H1 (cell line): Measurements from ENCODE around the gene LCA5. TPM values are rescaled to one million over a fixed set of nuclear protein-coding genes. Genes with fewer than 3 reads are reported as not detected.

Source experiments
- CTCF ChIA-PET: fragments of 300-600 bp; sonication (Branson Sonifier 250); formaldehyde crosslinking; loops from one replicate; lab custom pipeline; 2021; ENCODE audit not compliant: partially characterized antibody; lab: Charles Lee
- POLR2A ChIA-PET: fragments of 300-600 bp; sonication (Branson Sonifier 250); formaldehyde crosslinking; loops from one replicate; lab custom pipeline; 2021; ENCODE audit warnings: inconsistent platforms; ENCODE audit not compliant: partially characterized antibody; lab: Charles Lee
- DNase-seq, 2 experiments: peaks; one replicate each; pipeline versions ENCODE4 v3.0.0 to v3.0.0-alpha.2; 2010 to 2022; ENCODE audit warnings: low spot score in 2 of 2, low read depth in 1 of 2, mixed read lengths in 1 of 2
- FAIRE-seq: peaks from 2 replicates; lab custom pipeline; 2011; peaks lifted over from hg19 to GRCh38; lab: Jason Lieb, UNC
- H2AFZ ChIP-seq: 2 replicates; pipeline ENCODE4 v1.8.1; 2012; ENCODE audit warnings: low read length, inconsistent platforms
- H2AK5ac ChIP-seq: 2 replicates; pipeline ENCODE4 v1.6.1; 2013; ENCODE audit warnings: low read depth, low read length
- H2BK120ac ChIP-seq: replicated peaks from 2 replicates; pipeline ENCODE3; 2013; ENCODE audit warnings: low read depth, low read length, inconsistent platforms
- H2BK12ac ChIP-seq: 2 replicates; pipeline ENCODE4 v1.6.1; 2013; ENCODE audit warnings: low read depth, low read length
- H2BK15ac ChIP-seq: 2 replicates; pipeline ENCODE4 v1.6.1; 2013; ENCODE audit warnings: low read length
- H2BK20ac ChIP-seq: 2 replicates; pipeline ENCODE4 v1.6.1; 2013; ENCODE audit warnings: low read length
- H2BK5ac ChIP-seq: 2 replicates; pipeline ENCODE4 v1.6.1; 2013; ENCODE audit warnings: low read depth, low read length
- H3K14ac ChIP-seq: 2 replicates; pipeline ENCODE4 v1.6.1; 2013; ENCODE audit warnings: inconsistent platforms; ENCODE audit not compliant: insufficient read length
- H3K18ac ChIP-seq: 2 replicates; pipeline ENCODE4 v1.6.1; 2013; ENCODE audit warnings: low read length; ENCODE audit errors: extremely low read depth
- H3K23ac ChIP-seq: 2 replicates; pipeline ENCODE4 v1.6.1; 2013; ENCODE audit warnings: inconsistent platforms; ENCODE audit not compliant: insufficient read length
- H3K23me2 ChIP-seq: 2 replicates; pipeline ENCODE4 v1.6.1; 2013; ENCODE audit warnings: low read depth, low read length
- H3K27ac ChIP-seq: 2 replicates; pipeline ENCODE4 v1.6.1; 2011; ENCODE audit warnings: low read depth, low read length, inconsistent platforms
- H3K27me3 ChIP-seq, 4 experiments: replicated peaks in 1 of 4; 1 replicate in 1 of 4; 2 replicates in 3 of 4; pipeline versions ENCODE4 v1.6.1 to v1.8.1; 2011 to 2013; ENCODE audit warnings: low read length in 3 of 4, mild to moderate bottlenecking in 3 of 4, inconsistent platforms in 2 of 4, mixed read lengths in 2 of 4, moderate library complexity in 1 of 4; ENCODE audit not compliant: control insufficient read depth in 3 of 4, insufficient read depth in 3 of 4; ENCODE audit errors: extremely low read depth in 1 of 4
- H3K36me3 ChIP-seq, 4 experiments: 2 replicates each; pipeline versions ENCODE4 v1.6.1 to v1.8.1; 2011 to 2013; ENCODE audit warnings: mild to moderate bottlenecking in 4 of 4, low read length in 3 of 4, moderate library complexity in 2 of 4, control low read depth in 1 of 4, inconsistent platforms in 1 of 4; ENCODE audit not compliant: insufficient read depth in 4 of 4, control insufficient read depth in 2 of 4
- H3K4ac ChIP-seq: replicated peaks from 2 replicates; pipeline ENCODE3; 2013; ENCODE audit warnings: low read length, low read depth, mixed read lengths, inconsistent platforms; ENCODE audit not compliant: insufficient read length
- H3K4me1 ChIP-seq, 4 experiments: replicated peaks in 1 of 4; 1 replicate in 1 of 4; 2 replicates in 3 of 4; pipeline versions ENCODE4 v1.6.1 to v1.8.1; 2011 to 2013; ENCODE audit warnings: low read length in 3 of 4, inconsistent platforms in 2 of 4, mixed read lengths in 1 of 4; ENCODE audit not compliant: insufficient read depth in 4 of 4, control insufficient read depth in 3 of 4
- H3K4me2 ChIP-seq, 2 experiments: 2 replicates each; pipeline versions ENCODE4 v1.6.1 to v1.8.1; 2011 to 2013; ENCODE audit warnings: low read depth in 2 of 2, low read length in 2 of 2, control low read depth in 1 of 2, inconsistent platforms in 1 of 2, mild to moderate bottlenecking in 1 of 2; ENCODE audit not compliant: insufficient read depth in 1 of 2
- H3K4me3 ChIP-seq, 4 experiments: fragments of 200-600, 300-600 bp in 1 of 4; sonication (generic), shearing (Covaris generic), sonication (Bioruptor Twin) in 1 of 4; 2 replicates each; pipeline versions ENCODE4 v1.5.1 to v1.8.1; 2011 to 2016; ENCODE audit warnings: low read length in 4 of 4, low read depth in 3 of 4, control low read depth in 2 of 4, inconsistent platforms in 2 of 4, mild to moderate bottlenecking in 2 of 4, mixed read lengths in 1 of 4, moderate library complexity in 1 of 4; ENCODE audit not compliant: insufficient read depth in 2 of 4; ENCODE audit errors: extremely low read depth in 1 of 4
- H3K56ac ChIP-seq: replicated peaks from 2 replicates; pipeline ENCODE3; 2013; ENCODE audit warnings: low read depth, mild to moderate bottlenecking, mixed read lengths, low read length, inconsistent platforms; ENCODE audit not compliant: insufficient read length
- H3K79me1 ChIP-seq: 2 replicates; pipeline ENCODE4 v1.6.1; 2013; ENCODE audit warnings: low read depth, low read length, control low read depth
- H3K79me2 ChIP-seq, 2 experiments: 2 replicates each; pipeline versions ENCODE4 v1.6.1 to v1.8.1; 2012 to 2013; ENCODE audit warnings: low read length in 2 of 2, mild to moderate bottlenecking in 2 of 2, inconsistent platforms in 1 of 2; ENCODE audit not compliant: insufficient read depth in 2 of 2, control insufficient read depth in 1 of 2
- H3K9ac ChIP-seq, 4 experiments: replicated peaks in 1 of 4; 1 replicate in 1 of 4; 2 replicates in 3 of 4; pipeline versions ENCODE4 v1.6.1 to v1.8.1; 2011 to 2013; ENCODE audit warnings: low read depth in 3 of 4, low read length in 3 of 4, control low read depth in 2 of 4, mild to moderate bottlenecking in 2 of 4, moderate library complexity in 2 of 4, inconsistent platforms in 1 of 4; ENCODE audit errors: extremely low read depth in 1 of 4
- H3K9me3 ChIP-seq, 2 experiments: 2 replicates each; pipeline versions ENCODE4 v1.6.1 to v1.8.1; 2012 to 2013; ENCODE audit warnings: mild to moderate bottlenecking in 2 of 2, moderate library complexity in 2 of 2, control low read depth in 1 of 2, inconsistent platforms in 1 of 2, low read depth in 1 of 2, low read length in 1 of 2, mixed read lengths in 1 of 2; ENCODE audit not compliant: insufficient read depth in 2 of 2
- H4K20me1 ChIP-seq, 2 experiments: replicated peaks in 1 of 2; 2 replicates each; pipeline versions ENCODE3 to v1.8.1; 2011 to 2013; ENCODE audit warnings: inconsistent platforms in 2 of 2, low read length in 2 of 2, mild to moderate bottlenecking in 1 of 2; ENCODE audit not compliant: insufficient read depth in 2 of 2, control insufficient read depth in 1 of 2
- H4K5ac ChIP-seq: 2 replicates; pipeline ENCODE4 v1.6.1; 2013; ENCODE audit warnings: low read length, low read depth, mixed read lengths, inconsistent platforms; ENCODE audit not compliant: insufficient read length
- H4K8ac ChIP-seq: 2 replicates; pipeline ENCODE4 v1.8.0; 2013; ENCODE audit warnings: mild to moderate bottlenecking, moderate library complexity, low read length, inconsistent platforms; ENCODE audit not compliant: insufficient read depth; ENCODE audit errors: extremely low read depth
- H4K91ac ChIP-seq: replicated peaks from 2 replicates; pipeline ENCODE3; 2013; ENCODE audit warnings: low read length, mixed read lengths, inconsistent platforms; ENCODE audit not compliant: insufficient read length
- ATF3 ChIP-seq: IDR thresholded peaks from 2 replicates; pipeline ENCODE4 v1.6.1; 2011; ENCODE audit warnings: low read depth, mild to moderate bottlenecking, low read length; ENCODE audit not compliant: insufficient read depth
- CHD2 ChIP-seq: IDR thresholded peaks from 2 replicates; pipeline ENCODE4 v1.6.1; 2012; ENCODE audit warnings: low read length, improper control_type of control experiment
- E2F6 ChIP-seq: IDR thresholded peaks from 2 replicates; pipeline ENCODE4 v1.6.1; 2012; ENCODE audit warnings: inconsistent platforms
- KDM1A ChIP-seq: fragments of 200-600, 300-600 bp; sonication (generic); IDR thresholded peaks from 2 replicates; pipeline ENCODE4 v1.7.1; 2016; ENCODE audit warnings: mild to moderate bottlenecking, low read length, borderline replicate concordance
- KDM4A ChIP-seq: IDR thresholded peaks from one replicate; pipeline ENCODE4 v1.7.1; 2012; ENCODE audit warnings: low read depth, mild to moderate bottlenecking, moderate library complexity, low read length, inconsistent platforms; ENCODE audit not compliant: severe bottlenecking
- KDM5A ChIP-seq: fragments of 200-600 bp; IDR thresholded peaks from 2 replicates; pipeline ENCODE4 v1.7.1; 2012; ENCODE audit warnings: mild to moderate bottlenecking, low read length, inconsistent platforms, mixed read lengths
- MAFK ChIP-seq: IDR thresholded peaks from 2 replicates; pipeline ENCODE4 v1.6.1; 2012; ENCODE audit warnings: low read depth, mild to moderate bottlenecking, improper control_type of control experiment, low read length
- NRF1 ChIP-seq: IDR thresholded peaks from 2 replicates; pipeline ENCODE4 v1.6.1; 2011; ENCODE audit warnings: mild to moderate bottlenecking, low read depth, low read length, improper control_type of control experiment
- POLR2A ChIP-seq, 2 experiments: IDR thresholded peaks; 1 replicate in 1 of 2; 2 replicates in 1 of 2; pipeline ENCODE4 v1.6.1; 2011; ENCODE audit warnings: low read depth in 2 of 2, low read length in 2 of 2, mild to moderate bottlenecking in 2 of 2; ENCODE audit errors: control extremely low read depth in 1 of 2
- RNF2 ChIP-seq: fragments of 200-900, 300-1000 bp; sonication (generic); IDR thresholded peaks from 2 replicates; pipeline ENCODE4 v1.7.1; 2016; ENCODE audit warnings: borderline replicate concordance, low read depth, mild to moderate bottlenecking, antibody characterized with exemption, low read length; ENCODE audit not compliant: poor library complexity, severe bottlenecking; ENCODE audit errors: missing control alignments
- TAF7 ChIP-seq: optimal IDR thresholded peaks from 2 replicates; pipeline ENCODE3; 2011; ENCODE audit warnings: low read depth, mild to moderate bottlenecking, inconsistent platforms, low read length, moderate library complexity, borderline replicate concordance
- TCF12 ChIP-seq: IDR thresholded peaks from 2 replicates; pipeline ENCODE4 v1.6.1; 2011; ENCODE audit warnings: low read depth, mild to moderate bottlenecking, low read length
- polyA plus RNA-seq, 7 experiments: library from polyadenylated mRNA; depleted of rRNA in 3 of 7; stranded (reverse) in 5 of 7; unstranded in 2 of 7; fragments of >200 nt in 5 of 7; fragments of 200-250 nt in 2 of 7; gene quantifications; 1 replicate in 5 of 7; 2 replicates in 1 of 7; 4 replicates in 1 of 7; pipeline versions ENCODE4 v1.2.1 to v1.2.3, GENCODE V29; 2011 to 2013; ENCODE audit warnings: missing spikeins in 2 of 7, mixed read lengths in 2 of 7
- total RNA-seq: library from RNA; stranded (reverse); fragmentation: NEBNext Ultra II Directional; extraction: Animal tissue kit (Norgen Biotek cat#: 25700); gene quantifications from 2 replicates; pipeline ENCODE4 v1.2.1, GENCODE V29; 2021

The LCA5 gene
- total and polyA plus RNA-seq, 2 of the 8 experiments (the other 6 are each of a cell fraction or from before 2014, with no cell fraction given), result 0.44 to 3.6 TPM

- H3K23ac ChIP-seq, result no peak overlapping the region
- H3K23me2 ChIP-seq, result no peaks in the 10 kb centered on the region
- ChIA-PET POLR2A (no interaction called here), CTCF (interaction anchor here (1.1 kb wide), 1 partner anchor 19 kb away, joined by 3 read pairs; no protein-coding TSS in a partner anchor)
- no peak overlapping the region for H2BK12ac ChIP-seq
- H2AK5ac ChIP-seq, result no peak overlapping the region
- TF ChIP-seq ATF3, result no peak
- TF ChIP-seq RNF2, result no peak
- no peak for TF ChIP-seq TCF12
- TF ChIP-seq KDM4A, result no peak
- TF ChIP-seq CHD2, result no peak
- TF ChIP-seq TAF7, result no peak
- no peak for TF ChIP-seq NRF1
- TF ChIP-seq KDM5A, result no peak
- TF ChIP-seq KDM1A, result no peak
- TF ChIP-seq POLR2A (IDR thresholded peaks at IDR 0.05; ENCODE audit: control extremely low read depth in 1 of 2, low read depth in 2 of 2, low read length in 2 of 2), result no peak
- TF ChIP-seq MAFK, result no peak
- TF ChIP-seq E2F6, result no peak
- H3K9ac ChIP-seq, result no peak overlapping the region
- no peak overlapping the region for H2BK5ac ChIP-seq
- no peak overlapping the region for H2BK20ac ChIP-seq
- no peak overlapping the region for H4K91ac ChIP-seq
- no peaks in the 10 kb centered on the region for H3K4me1 ChIP-seq
- no peak overlapping the region for H3K4ac ChIP-seq
- H3K14ac ChIP-seq, result no peak overlapping the region
- no peak overlapping the region for H2AFZ ChIP-seq
- no peaks in the 10 kb centered on the region for H3K9me3 ChIP-seq
- H3K4me2 ChIP-seq, result no peak overlapping the region
- no peak overlapping the region for H3K56ac ChIP-seq
- no peak overlapping the region for H3K27ac ChIP-seq
- DNase-seq, result no peak
- no peaks in the 10 kb centered on the region for H3K79me2 ChIP-seq
- no peak overlapping the region for H4K8ac ChIP-seq
- H3K18ac ChIP-seq, result no peak overlapping the region
- FAIRE-seq, result no peak
- no peaks in the 10 kb centered on the region for H4K20me1 ChIP-seq
- no peak overlapping the region for H2BK15ac ChIP-seq
- no peak overlapping the region for H3K4me3 ChIP-seq
- no peaks in the 10 kb centered on the region for H3K79me1 ChIP-seq
- no peak overlapping the region for H2BK120ac ChIP-seq
- no peaks in the 10 kb centered on the region for H3K27me3 ChIP-seq
- H3K36me3 ChIP-seq, result no peaks in the 10 kb centered on the region
- H4K5ac ChIP-seq, result no peak overlapping the region
These were observed 101.5 kb downstream of the LCA5 start for GRCh38 chr6:79435746-79436145.
